OCI-LY3 (cell line): ENCODE results near the gene SMARCA4.
"Not testable (repeated sequence)": the region's sequence is repeated elsewhere in the genome, so short reads cannot be mapped to it uniquely, and the experiment has no call there.

Experiments
- EZH2phosphoT487 ChIP-seq: fragments of 200-600 bp; shearing (Covaris generic); IDR thresholded peaks from 2 replicates; pipeline ENCODE4 v1.6.1; 2018; ENCODE audit warnings: antibody characterized with exemption, mixed run types, low read depth
- TF ChIP-seq, protein P1 (sequence below): fragments of 200-600, 300-600 bp; sonication (generic); IDR thresholded peaks from 2 replicates; pipeline ENCODE4 v1.5.1; 2014; ENCODE audit warnings: antibody characterized with exemption, low read length, low read depth

DNA sequence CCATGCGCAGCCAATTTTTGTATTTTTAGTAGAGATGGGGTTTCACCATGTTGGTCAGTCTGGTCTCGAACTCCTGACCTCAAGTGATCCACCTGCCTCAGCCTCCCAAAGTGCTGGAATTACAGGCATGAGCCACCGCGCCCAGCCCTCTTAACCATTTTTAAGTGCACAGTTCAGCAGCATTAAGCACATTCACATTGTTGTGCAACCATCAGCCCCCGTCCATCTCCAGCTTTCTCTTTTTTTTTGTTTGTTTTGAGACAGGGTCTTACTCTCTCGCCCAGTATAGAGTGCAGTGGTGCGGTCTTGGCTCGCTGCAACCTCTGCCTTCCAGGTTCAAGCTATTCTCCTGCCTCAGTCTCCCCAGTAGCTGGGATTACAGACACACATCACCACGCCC, 116.0 kb downstream of the SMARCA4 start:
- TF ChIP-seq, protein P1, sequence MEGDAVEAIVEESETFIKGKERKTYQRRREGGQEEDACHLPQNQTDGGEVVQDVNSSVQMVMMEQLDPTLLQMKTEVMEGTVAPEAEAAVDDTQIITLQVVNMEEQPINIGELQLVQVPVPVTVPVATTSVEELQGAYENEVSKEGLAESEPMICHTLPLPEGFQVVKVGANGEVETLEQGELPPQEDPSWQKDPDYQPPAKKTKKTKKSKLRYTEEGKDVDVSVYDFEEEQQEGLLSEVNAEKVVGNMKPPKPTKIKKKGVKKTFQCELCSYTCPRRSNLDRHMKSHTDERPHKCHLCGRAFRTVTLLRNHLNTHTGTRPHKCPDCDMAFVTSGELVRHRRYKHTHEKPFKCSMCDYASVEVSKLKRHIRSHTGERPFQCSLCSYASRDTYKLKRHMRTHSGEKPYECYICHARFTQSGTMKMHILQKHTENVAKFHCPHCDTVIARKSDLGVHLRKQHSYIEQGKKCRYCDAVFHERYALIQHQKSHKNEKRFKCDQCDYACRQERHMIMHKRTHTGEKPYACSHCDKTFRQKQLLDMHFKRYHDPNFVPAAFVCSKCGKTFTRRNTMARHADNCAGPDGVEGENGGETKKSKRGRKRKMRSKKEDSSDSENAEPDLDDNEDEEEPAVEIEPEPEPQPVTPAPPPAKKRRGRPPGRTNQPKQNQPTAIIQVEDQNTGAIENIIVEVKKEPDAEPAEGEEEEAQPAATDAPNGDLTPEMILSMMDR: not testable (repeated sequence)
- TF ChIP-seq EZH2phosphoT487: not testable (repeated sequence)
